Rectal smooth muscle tissue (tissue), 1 donor: ENCODE measurements around the gene STXBP6.

ENCODE experiments used
- H3K27ac ChIP-seq: one replicate; pipeline ENCODE4 v1.7.0; 2013; ENCODE audit warnings: low read depth, low read length, inconsistent platforms
- H3K27me3 ChIP-seq: one replicate; pipeline ENCODE4 v1.7.0; 2013; ENCODE audit warnings: low read length; ENCODE audit not compliant: control insufficient read depth, insufficient read depth
- H3K36me3 ChIP-seq: one replicate; pipeline ENCODE4 v1.7.0; 2013; ENCODE audit warnings: low read length; ENCODE audit not compliant: control insufficient read depth, insufficient read depth
- H3K4me1 ChIP-seq: one replicate; pipeline ENCODE4 v1.7.0; 2013; ENCODE audit warnings: low read length; ENCODE audit not compliant: control insufficient read depth, insufficient read depth
- H3K4me3 ChIP-seq: one replicate; pipeline ENCODE4 v1.7.0; 2013; ENCODE audit warnings: low read length
- H3K9ac ChIP-seq: one replicate; pipeline ENCODE4 v1.7.0; 2013; ENCODE audit warnings: low read length

Gene STXBP6

DNA sequence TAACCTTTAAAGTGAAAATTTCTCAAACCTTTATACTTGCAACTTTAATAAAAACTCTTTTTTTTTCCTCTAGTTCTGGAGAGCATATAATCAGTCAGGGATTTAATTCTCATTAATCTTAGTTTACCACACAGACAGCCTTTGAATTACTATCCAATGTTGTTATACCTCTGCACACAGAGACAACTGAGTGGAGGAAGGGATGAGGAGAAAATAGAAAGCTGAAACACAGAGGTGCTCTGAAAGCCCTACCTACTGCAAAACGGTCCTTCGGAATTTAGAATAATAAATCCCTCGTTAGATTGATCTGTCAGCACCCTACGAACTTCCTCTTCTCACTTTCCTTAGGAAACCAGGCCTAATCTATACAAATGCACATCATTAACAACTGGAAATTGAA lies 122.1 kb downstream of the STXBP6 start:
- Histone ChIP-seq H3K4me3 (no peak overlapping the region), H3K27ac (no peak overlapping the region), H3K9ac (no peak overlapping the region), H3K36me3 (no peaks in the 10 kb centered on the region), H3K4me1 (no peaks in the 10 kb centered on the region), H3K27me3 (no peaks in the 10 kb centered on the region)

DNA sequence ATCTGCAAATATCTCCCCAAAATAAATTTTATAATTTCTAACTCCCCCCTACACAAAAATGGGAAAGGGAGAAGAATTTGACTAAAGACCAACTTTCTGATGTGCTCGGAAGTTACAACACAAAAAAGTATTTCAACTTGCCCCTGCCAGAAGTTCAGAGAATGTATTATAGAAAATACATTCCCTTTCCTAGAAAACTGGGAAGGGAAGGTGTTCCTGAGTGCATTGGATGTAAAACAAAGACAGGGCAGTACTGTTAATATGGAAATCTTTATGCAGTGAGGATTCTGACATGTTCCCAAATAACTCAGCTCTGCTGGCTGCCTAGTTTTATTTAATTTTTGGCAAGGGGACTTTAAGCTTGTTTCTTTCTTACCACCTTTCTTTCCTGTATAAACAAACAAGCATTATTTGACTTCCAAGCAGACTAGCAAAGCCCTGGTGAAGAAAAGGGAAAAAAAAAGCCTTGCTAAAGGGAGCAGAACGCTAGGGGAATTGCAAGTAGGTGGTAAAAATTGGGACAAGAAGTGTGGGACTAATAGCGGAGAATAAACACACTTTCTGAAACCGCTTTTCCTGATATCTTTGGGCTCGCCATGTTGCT lies 124.1 kb downstream of the STXBP6 start:
- no peak overlapping the region for H3K4me3 ChIP-seq
- H3K9ac ChIP-seq = no peak overlapping the region
- no peak overlapping the region for H3K27ac ChIP-seq
- no peaks in the 10 kb centered on the region for H3K4me1 ChIP-seq
- no peaks in the 10 kb centered on the region for H3K27me3 ChIP-seq
- H3K36me3 ChIP-seq = no peaks in the 10 kb centered on the region

DNA sequence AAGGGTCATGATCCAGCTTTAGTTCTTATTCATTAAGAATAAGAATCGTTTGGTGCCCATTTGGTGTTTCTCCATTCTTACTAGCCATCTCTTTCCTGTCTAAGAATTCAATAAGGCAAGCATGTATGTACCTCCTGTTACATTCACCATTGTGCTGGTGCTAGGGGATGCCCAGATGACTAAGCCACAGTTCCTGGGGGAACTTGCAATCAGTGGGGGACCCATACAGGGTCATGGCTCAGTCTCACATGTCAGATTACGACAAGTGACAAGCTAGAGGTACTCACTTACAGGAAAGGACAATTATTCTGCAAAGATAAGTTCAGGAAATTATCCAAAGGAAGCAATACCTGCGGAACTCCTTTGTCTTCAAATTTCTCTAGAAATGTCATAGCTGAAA lies 125.4 kb downstream of the STXBP6 start:
- H3K36me3 ChIP-seq = no peaks in the 10 kb centered on the region
- H3K4me3 ChIP-seq = no peak overlapping the region
- H3K4me1 ChIP-seq = no peaks in the 10 kb centered on the region
- H3K27me3 ChIP-seq = no peaks in the 10 kb centered on the region
- no peak overlapping the region for H3K9ac ChIP-seq
- no peak overlapping the region for H3K27ac ChIP-seq

DNA sequence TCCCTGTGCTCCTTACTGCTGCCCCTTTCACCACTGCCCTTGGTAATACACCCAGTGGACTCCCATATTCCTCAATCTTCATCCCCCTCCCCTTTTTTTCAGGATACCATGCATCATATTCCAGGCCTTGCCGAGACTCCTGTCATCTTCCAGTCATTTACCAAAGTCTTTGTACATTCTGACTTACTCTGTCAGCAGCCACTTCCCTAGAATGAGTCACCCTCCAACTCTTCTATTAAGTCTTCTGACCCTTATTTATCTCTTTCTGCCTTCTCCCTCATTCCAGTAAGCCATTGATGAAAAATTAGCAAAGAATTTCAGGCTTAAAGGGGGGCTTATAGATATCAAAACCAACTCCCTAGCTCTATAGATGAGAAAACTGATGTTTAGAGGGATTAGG lies 128.0 kb downstream of the STXBP6 start:
- Histone ChIP-seq H3K4me1 (no peaks in the 10 kb centered on the region), H3K27me3 (no peaks in the 10 kb centered on the region), H3K36me3 (no peaks in the 10 kb centered on the region), H3K4me3 (no peak overlapping the region), H3K27ac (no peak overlapping the region), H3K9ac (no peak overlapping the region)

DNA sequence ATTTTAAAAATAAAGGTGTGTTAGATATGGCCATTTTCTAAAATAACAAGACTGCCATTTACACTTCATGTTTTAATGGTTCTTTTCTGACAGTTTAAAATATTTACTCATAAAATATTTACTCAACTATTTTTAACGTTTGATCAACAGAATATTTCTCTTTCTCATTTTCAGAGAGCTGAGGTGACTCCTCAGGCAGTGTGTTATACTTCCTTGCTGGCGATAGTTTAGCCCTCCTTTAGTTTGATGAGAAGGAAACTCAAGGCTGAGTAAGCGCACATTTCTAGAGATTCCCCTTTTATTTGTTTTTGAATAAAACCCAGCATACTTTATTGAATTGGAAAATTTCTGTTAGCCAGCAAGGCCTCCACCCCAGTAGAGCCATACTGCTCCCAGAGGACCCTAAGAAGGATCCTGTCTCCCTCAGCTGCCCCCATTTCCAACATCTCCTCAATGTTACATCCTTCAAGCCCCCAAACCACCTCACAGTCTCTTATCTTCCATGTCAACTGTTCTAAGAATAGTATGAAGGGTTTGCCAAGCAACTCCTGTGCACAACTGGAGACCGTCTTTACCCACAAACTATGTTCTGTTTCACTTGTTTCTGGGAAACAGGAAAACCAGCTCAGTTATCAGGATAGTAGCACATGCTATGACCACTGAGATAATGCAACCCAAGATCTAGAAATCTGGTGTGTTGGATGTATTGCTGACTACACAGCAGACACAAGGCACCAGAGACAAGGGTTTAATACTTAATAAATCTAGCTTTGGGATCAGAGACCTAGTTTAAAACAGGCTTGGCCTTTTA lies 129.5 kb downstream of the STXBP6 start:
- no peak overlapping the region for H3K9ac ChIP-seq
- H3K27me3 ChIP-seq = no peaks in the 10 kb centered on the region
- H3K4me1 ChIP-seq = no peaks in the 10 kb centered on the region
- no peak overlapping the region for H3K4me3 ChIP-seq
- H3K27ac ChIP-seq = no peak overlapping the region
- no peaks in the 10 kb centered on the region for H3K36me3 ChIP-seq

GRCh38 chr14:24918822-24919221 lies 131.1 kb downstream of the STXBP6 start:
- no peaks in the 10 kb centered on the region for H3K4me1 ChIP-seq
- no peak overlapping the region for H3K27ac ChIP-seq
- H3K4me3 ChIP-seq = no peak overlapping the region
- no peak overlapping the region for H3K9ac ChIP-seq
- no peaks in the 10 kb centered on the region for H3K27me3 ChIP-seq
- no peaks in the 10 kb centered on the region for H3K36me3 ChIP-seq

- Histone ChIP-seq H3K27me3 (no peaks in the 10 kb centered on the region), H3K36me3 (no peaks in the 10 kb centered on the region), H3K4me1 (no peaks in the 10 kb centered on the region), H3K4me3 (no peak overlapping the region), H3K9ac (no peak overlapping the region), H3K27ac (no peak overlapping the region)
Observed at GRCh38 chr14:24915958-24916595, 133.9 kb downstream of the STXBP6 start.

GRCh38 chr14:24915403-24915921 lies 134.5 kb downstream of the STXBP6 start:
- Histone ChIP-seq H3K4me1 (no peaks in the 10 kb centered on the region), H3K9ac (no peak overlapping the region)

DNA sequence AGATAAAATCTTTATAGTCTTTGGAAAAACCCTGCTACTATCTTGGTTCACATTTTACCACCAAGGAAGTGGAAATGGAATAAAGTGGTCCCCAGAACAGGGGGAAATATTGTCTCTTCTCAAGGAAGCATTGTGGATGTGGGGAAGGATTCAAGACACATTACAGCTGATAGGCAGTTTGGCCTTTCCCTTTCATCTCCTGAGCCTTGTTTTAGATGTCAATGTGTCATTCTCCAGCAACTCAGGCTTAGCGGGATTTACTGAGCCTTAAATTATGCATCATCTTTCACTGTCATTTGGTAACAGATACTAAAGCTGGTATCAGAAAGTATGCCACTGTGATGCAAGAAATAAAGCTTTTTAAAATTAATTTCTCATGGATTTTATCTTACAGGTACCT lies 136.2 kb downstream of the STXBP6 start:
- no peaks in the 10 kb centered on the region for H3K27me3 ChIP-seq
- no peaks in the 10 kb centered on the region for H3K36me3 ChIP-seq
- no peak overlapping the region for H3K4me3 ChIP-seq
- H3K9ac ChIP-seq = no peak overlapping the region
- no peak overlapping the region for H3K27ac ChIP-seq
- no peaks in the 10 kb centered on the region for H3K4me1 ChIP-seq

More at GRCh38 chr14:24915403-24915921, 134.5 kb downstream of the STXBP6 start:
- H3K36me3 ChIP-seq = no peaks in the 10 kb centered on the region
- no peaks in the 10 kb centered on the region for H3K27me3 ChIP-seq
- H3K4me3 ChIP-seq = no peak overlapping the region
- H3K27ac ChIP-seq = no peak overlapping the region

GRCh38 chr14:24913021-24913420 lies 136.9 kb downstream of the STXBP6 start:
- Histone ChIP-seq H3K36me3 (no peaks in the 10 kb centered on the region), H3K27ac (no peak overlapping the region), H3K27me3 (no peaks in the 10 kb centered on the region), H3K4me1 (no peaks in the 10 kb centered on the region), H3K4me3 (no peak overlapping the region), H3K9ac (no peak overlapping the region)

DNA sequence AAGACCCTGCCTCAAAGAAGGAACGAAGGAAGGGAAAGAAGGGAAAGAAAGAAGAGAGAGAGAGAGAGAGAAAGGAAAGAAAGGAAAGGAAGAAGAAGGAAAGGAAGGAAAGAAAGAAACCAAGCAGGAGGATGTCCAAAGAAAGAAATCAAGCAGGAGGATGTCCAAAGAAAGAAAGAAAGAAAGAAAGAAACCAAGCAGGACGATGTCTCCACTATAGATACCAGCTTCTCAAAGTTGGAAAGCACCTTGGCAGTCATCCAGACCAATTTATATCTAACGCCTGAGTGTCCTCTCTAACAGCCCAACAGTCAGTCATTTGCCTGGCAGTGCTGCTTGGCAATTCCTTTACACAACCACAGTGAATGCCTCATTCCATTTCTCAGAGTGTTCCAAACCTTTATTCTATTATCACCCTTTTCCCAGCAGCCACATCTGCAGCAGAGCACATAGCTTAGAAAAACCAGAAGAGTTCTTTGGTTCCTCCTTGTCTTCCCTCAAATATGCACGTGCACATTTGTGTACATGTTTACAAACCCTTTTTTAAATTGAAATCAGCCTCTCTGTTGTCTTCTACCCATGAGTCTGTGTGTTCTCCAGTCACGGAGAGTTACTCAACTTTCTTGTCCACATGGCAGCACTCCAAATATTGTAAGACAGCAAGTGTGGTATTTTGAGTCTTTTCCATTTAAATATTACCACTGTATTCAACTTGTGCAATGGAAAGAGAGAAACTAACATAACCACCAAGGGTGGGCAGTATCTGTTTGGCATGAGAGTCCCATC lies 138.4 kb downstream of the STXBP6 start:
- no peaks in the 10 kb centered on the region for H3K4me1 ChIP-seq
- no peak overlapping the region for H3K9ac ChIP-seq
- H3K4me3 ChIP-seq = no peak overlapping the region
- H3K27ac ChIP-seq = no peak overlapping the region
- H3K36me3 ChIP-seq = no peaks in the 10 kb centered on the region
- no peaks in the 10 kb centered on the region for H3K27me3 ChIP-seq

GRCh38 chr14:24910408-24910986 lies 139.4 kb downstream of the STXBP6 start:
- Histone ChIP-seq H3K27ac (no peak overlapping the region), H3K27me3 (no peaks in the 10 kb centered on the region), H3K4me1 (no peaks in the 10 kb centered on the region), H3K9ac (no peak overlapping the region), H3K36me3 (no peaks in the 10 kb centered on the region), H3K4me3 (no peak overlapping the region)
